Kidney glomerular epithelial cell (primary cell): ENCODE data around the gene IL34.

Experiments
- DNase-seq: peaks from one replicate; lab custom pipeline; 2025; lab: John Stamatoyannopoulos, UW

The IL34 gene

GRCh38 chr16:70678121-70678897, 31.9 kb downstream of the IL34 start:
- no peak for DNase-seq

- DNase-seq, result no peak
These were observed 32.7 kb downstream of the IL34 start for GRCh38 chr16:70678898-70679670.

GRCh38 chr16:70679671-70680494, 33.5 kb downstream of the IL34 start:
- no peak for DNase-seq

- no peak for DNase-seq
These were observed 34.4 kb downstream of the IL34 start for GRCh38 chr16:70680495-70681381.

- no peak for DNase-seq
These were observed 35.3 kb downstream of the IL34 start for GRCh38 chr16:70681382-70682238.

GRCh38 chr16:70682239-70683145, 36.1 kb downstream of the IL34 start:
- DNase-seq, result no peak

- no peak for DNase-seq
These were observed 37.0 kb downstream of the IL34 start for GRCh38 chr16:70683146-70683944.

GRCh38 chr16:70684146-70685060, 38.0 kb downstream of the IL34 start:
- no peak for DNase-seq

GRCh38 chr16:70685061-70685937, 38.9 kb downstream of the IL34 start:
- no peak for DNase-seq

GRCh38 chr16:70685938-70686375, 39.6 kb downstream of the IL34 start, which contains the start of gene MTSS2:
Gene MTSS2, minus strand, starts transcription at chr16:70686053. Its CDS starts 262 bp downstream, at chr16:70685791.
- peak; percentile 20 for DNase-seq

GRCh38 chr16:70686376-70687101, 40.2 kb downstream of the IL34 start:
- no peak for DNase-seq

- DNase-seq, result no peak
These were observed 40.7 kb downstream of the IL34 start for GRCh38 chr16:70687102-70687511.

GRCh38 chr16:70687671-70688245, 41.4 kb downstream of the IL34 start:
- DNase-seq, result no peak

- DNase-seq, result no peak
These were observed 41.9 kb downstream of the IL34 start for GRCh38 chr16:70688246-70688742.
